PFSK-1 (cell line): ENCODE data around the gene DPP6.

Source experiments
- FOXP2 ChIP-seq: optimal IDR thresholded peaks from 2 replicates; pipeline ENCODE3; 2011; ENCODE audit warnings: borderline replicate concordance, control low read depth, inconsistent platforms; ENCODE audit not compliant: insufficient read depth; ENCODE audit errors: extremely low read length, extremely low read depth
- POLR2AphosphoS5 ChIP-seq: IDR thresholded peaks from 2 replicates; pipeline ENCODE4 v1.6.1; 2012; ENCODE audit warnings: low read depth, mild to moderate bottlenecking, control low read depth, low read length, moderate library complexity
- SIN3A ChIP-seq: IDR thresholded peaks from 2 replicates; pipeline ENCODE4 v1.6.1; 2012; ENCODE audit warnings: mild to moderate bottlenecking, low read length, moderate library complexity, borderline replicate concordance; ENCODE audit not compliant: insufficient read depth
- TAF1 ChIP-seq: IDR thresholded peaks from 2 replicates; pipeline ENCODE4 v1.6.1; 2012; ENCODE audit warnings: low read length, control low read depth, borderline replicate concordance; ENCODE audit not compliant: insufficient read depth

- TF ChIP-seq TAF1 (no peak), FOXP2 (no peak), POLR2AphosphoS5 (no peak), SIN3A (no peak)
These were observed 253.8 kb downstream of the DPP6 start for GRCh38 chr7:154306036-154306435.
